ENCODE measurements around the gene TICRR.

DNA sequence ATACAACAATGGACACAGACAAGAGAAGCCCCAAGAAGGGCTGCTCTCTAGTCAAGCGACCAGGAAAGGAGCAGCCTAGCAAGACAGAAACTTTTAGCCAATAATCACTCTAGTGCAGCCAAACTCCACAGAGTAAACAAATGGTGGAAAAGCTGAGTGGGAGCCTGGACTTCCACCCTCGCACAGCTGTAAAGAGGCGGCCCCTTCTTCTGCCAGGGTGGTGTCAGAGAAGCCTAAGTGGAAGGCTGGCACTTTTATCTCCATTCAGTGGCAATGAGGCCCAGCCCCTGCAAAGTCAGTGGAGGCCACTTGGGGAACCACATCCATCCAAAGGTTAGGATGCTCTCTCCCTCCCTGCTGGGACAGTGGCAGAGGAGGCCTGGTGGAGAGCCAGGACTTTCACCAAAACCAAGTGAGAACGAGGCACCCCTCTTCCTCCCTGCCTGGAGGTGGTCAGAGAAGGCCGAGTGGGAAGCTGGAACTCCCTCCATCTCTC lies 15.5 kb upstream of the TICRR start:
- TF ChIP-seq, protein P1, sequence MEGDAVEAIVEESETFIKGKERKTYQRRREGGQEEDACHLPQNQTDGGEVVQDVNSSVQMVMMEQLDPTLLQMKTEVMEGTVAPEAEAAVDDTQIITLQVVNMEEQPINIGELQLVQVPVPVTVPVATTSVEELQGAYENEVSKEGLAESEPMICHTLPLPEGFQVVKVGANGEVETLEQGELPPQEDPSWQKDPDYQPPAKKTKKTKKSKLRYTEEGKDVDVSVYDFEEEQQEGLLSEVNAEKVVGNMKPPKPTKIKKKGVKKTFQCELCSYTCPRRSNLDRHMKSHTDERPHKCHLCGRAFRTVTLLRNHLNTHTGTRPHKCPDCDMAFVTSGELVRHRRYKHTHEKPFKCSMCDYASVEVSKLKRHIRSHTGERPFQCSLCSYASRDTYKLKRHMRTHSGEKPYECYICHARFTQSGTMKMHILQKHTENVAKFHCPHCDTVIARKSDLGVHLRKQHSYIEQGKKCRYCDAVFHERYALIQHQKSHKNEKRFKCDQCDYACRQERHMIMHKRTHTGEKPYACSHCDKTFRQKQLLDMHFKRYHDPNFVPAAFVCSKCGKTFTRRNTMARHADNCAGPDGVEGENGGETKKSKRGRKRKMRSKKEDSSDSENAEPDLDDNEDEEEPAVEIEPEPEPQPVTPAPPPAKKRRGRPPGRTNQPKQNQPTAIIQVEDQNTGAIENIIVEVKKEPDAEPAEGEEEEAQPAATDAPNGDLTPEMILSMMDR (IDR thresholded peaks at IDR 0.05): no peak
- TF ChIP-seq SIN3A (IDR thresholded peaks at IDR 0.05; ENCODE audit: borderline replicate concordance, insufficient read depth, low read depth, low read length): no peak
